Heart left ventricle (tissue), 13 donors: ENCODE results near the gene SNRPA1.

Experiments
- POLR2A ChIP-seq, 2 donors: fragments of 450-650 bp; IDR thresholded peaks; one replicate each; pipeline ENCODE4 v1.6.1; 2017; ENCODE audit warnings: antibody characterized with exemption in 2 of 2, mild to moderate bottlenecking in 2 of 2, moderate library complexity in 2 of 2
- TF ChIP-seq, protein P1 (sequence below), 12 donors: fragments of 200-600 bp; sonication (generic) in 4 of 12; IDR thresholded peaks; one replicate each; pipeline versions ENCODE4 v1.5.0 to v1.8.0; 2018 to 2022; ENCODE audit warnings: antibody characterized with exemption in 12 of 12, mild to moderate bottlenecking in 5 of 12
- donor health status: ischemic (EF 13 %, LVEDD 7.1; RV severe dilation, severe dysfunction).
- donor health status: DM: no; HTN: yes; CAD: no.
- donor health status: DM: no; HTN: no; CAD: no.
- donor health status: ischemic (EF 25% LVEDD 6.9; RV normal size, moderate dysfunction).
- donor health status: ischemic (EF 25% LVEDD 5.7; RV mildly dilated, moderate dysfunction).
- donor health status: ischemic (EF 35%, LVEDD 5.7; RV mildly dilated, moderate dysfunction).
- donor health status: nonischemic (EF 11% LVEDD 7.7; RV severe dilation, severe dysfunction).
- donor health status: DM: yes; HTN: yes; CAD: no.
- donor health status: PGD.
- donor health status: ischemic (EF 29% LVEDD 5.4; RV normal size, mild dysfunction).
- donor health status: nonischemic (EF 23%, LVEDD 6.1; RV moderate dilation, normal function).

DNA sequence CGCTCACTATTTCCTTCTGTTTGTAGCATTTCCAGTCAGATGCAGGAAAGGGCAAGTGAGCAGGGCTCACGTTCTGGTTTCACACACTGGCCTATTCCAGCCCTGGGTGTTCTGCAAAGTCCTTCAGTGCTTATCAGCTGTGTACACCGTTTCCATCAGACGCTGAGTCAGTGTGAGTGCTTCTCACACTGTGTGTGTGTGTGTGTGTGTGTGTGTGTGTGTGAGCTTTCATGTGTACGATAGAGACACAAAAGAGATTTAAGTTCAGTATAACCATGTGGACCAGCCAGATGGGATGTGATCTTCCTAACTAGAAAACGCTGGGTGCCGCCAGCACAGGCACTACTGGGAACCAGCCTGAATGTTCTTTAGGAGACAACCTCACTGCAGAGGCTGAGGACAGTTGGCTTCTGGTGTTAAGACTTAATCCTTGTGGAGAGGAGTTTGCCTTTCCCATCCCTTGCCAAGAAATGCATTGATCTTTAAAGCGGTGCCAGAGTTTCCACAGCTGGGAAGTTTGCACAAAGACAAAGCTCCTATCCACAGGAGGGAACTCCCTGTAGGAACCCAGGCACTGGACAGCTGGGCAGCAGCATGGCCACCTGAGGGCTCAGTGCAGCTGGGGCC lies 39.3 kb downstream of the SNRPA1 start:
- TF ChIP-seq, protein P1, sequence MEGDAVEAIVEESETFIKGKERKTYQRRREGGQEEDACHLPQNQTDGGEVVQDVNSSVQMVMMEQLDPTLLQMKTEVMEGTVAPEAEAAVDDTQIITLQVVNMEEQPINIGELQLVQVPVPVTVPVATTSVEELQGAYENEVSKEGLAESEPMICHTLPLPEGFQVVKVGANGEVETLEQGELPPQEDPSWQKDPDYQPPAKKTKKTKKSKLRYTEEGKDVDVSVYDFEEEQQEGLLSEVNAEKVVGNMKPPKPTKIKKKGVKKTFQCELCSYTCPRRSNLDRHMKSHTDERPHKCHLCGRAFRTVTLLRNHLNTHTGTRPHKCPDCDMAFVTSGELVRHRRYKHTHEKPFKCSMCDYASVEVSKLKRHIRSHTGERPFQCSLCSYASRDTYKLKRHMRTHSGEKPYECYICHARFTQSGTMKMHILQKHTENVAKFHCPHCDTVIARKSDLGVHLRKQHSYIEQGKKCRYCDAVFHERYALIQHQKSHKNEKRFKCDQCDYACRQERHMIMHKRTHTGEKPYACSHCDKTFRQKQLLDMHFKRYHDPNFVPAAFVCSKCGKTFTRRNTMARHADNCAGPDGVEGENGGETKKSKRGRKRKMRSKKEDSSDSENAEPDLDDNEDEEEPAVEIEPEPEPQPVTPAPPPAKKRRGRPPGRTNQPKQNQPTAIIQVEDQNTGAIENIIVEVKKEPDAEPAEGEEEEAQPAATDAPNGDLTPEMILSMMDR (IDR thresholded peaks at IDR 0.05) = no peak
- no peak for TF ChIP-seq POLR2A (IDR thresholded peaks at IDR 0.05)
